Erythroblast (primary cell): ENCODE data around the gene THBS1.

Source experiments
- GATA1 ChIP-seq: IDR thresholded peaks from 2 replicates; pipeline ENCODE4 v1.6.1; 2011; ENCODE audit warnings: low read depth, mild to moderate bottlenecking, control low read depth, low read length, moderate library complexity
- POLR2A ChIP-seq: IDR thresholded peaks from 2 replicates; pipeline ENCODE4 v1.6.1; 2011; ENCODE audit warnings: mild to moderate bottlenecking, low read length

- TF ChIP-seq POLR2A (no peak), GATA1 (no peak)
These were observed at the start of gene THBS1 for GRCh38 chr15:39580485-39581241.
